ENCODE results near the gene SMYD3. TPM values are rescaled to one million over a fixed set of nuclear protein-coding genes. Genes with fewer than 3 reads are reported as not detected.

The SMYD3 gene
- total RNA-seq, 1 donor from 2014 or later, result 35.4 TPM

- H3K27ac Mint-ChIP-seq (ENCODE audit: unreplicated experiment), result no peak overlapping the region
Observed at GRCh38 chr1:246000638-246001015, 506.5 kb downstream of the SMYD3 start.

GRCh38 chr1:245999697-246000637 is 507.1 kb downstream of the SMYD3 start:
- Mint-ChIP-seq H3K4me1 (ENCODE audit: unreplicated experiment) (peaks cover 9% of the 10 kb centered on the region), H3K36me3 (ENCODE audit: low read depth, unreplicated experiment) (no peaks in the 10 kb centered on the region), H3K4me3 (ENCODE audit: unreplicated experiment) (no peak overlapping the region), H3K27ac (ENCODE audit: unreplicated experiment) (no peak overlapping the region), H3K27me3 (ENCODE audit: unreplicated experiment) (peaks cover 5% of the 10 kb centered on the region), H3K9me3 (ENCODE audit: unreplicated experiment) (no peaks in the 10 kb centered on the region)
- TF ChIP-seq CTCF (IDR thresholded peaks at IDR 0.05; ENCODE audit: unreplicated experiment), result no peak
- no peak for DNase-seq (ENCODE audit: low spot score)

More at GRCh38 chr1:246000638-246001015, 506.5 kb downstream of the SMYD3 start:
- no peak overlapping the region for H3K4me3 Mint-ChIP-seq (ENCODE audit: unreplicated experiment)
- peaks cover 5% of the 10 kb centered on the region for H3K27me3 Mint-ChIP-seq (ENCODE audit: unreplicated experiment)
- H3K36me3 Mint-ChIP-seq (ENCODE audit: low read depth, unreplicated experiment), result no peaks in the 10 kb centered on the region
- peaks cover 9% of the 10 kb centered on the region for H3K4me1 Mint-ChIP-seq (ENCODE audit: unreplicated experiment)
- no peak for TF ChIP-seq CTCF (IDR thresholded peaks at IDR 0.05; ENCODE audit: unreplicated experiment)
- H3K9me3 Mint-ChIP-seq (ENCODE audit: unreplicated experiment), result no peaks in the 10 kb centered on the region
- no peak for DNase-seq (ENCODE audit: low spot score)

GRCh38 chr1:245997471-245998258 is 509.4 kb downstream of the SMYD3 start:
- no peaks in the 10 kb centered on the region for H3K36me3 Mint-ChIP-seq (ENCODE audit: low read depth, unreplicated experiment)
- peaks cover 5% of the 10 kb centered on the region for H3K27me3 Mint-ChIP-seq (ENCODE audit: unreplicated experiment)
- no peak overlapping the region for H3K27ac Mint-ChIP-seq (ENCODE audit: unreplicated experiment)
- H3K9me3 Mint-ChIP-seq (ENCODE audit: unreplicated experiment), result no peaks in the 10 kb centered on the region
- H3K4me3 Mint-ChIP-seq (ENCODE audit: unreplicated experiment), result no peak overlapping the region
- peaks cover 9% of the 10 kb centered on the region for H3K4me1 Mint-ChIP-seq (ENCODE audit: unreplicated experiment)
- no peak for TF ChIP-seq CTCF (IDR thresholded peaks at IDR 0.05; ENCODE audit: unreplicated experiment)
- no peak for DNase-seq (ENCODE audit: low spot score)

GRCh38 chr1:245996811-245997210 is 510.3 kb downstream of the SMYD3 start:
- Mint-ChIP-seq H3K4me1 (ENCODE audit: unreplicated experiment) (peaks cover 9% of the 10 kb centered on the region), H3K27me3 (ENCODE audit: unreplicated experiment) (peaks cover 5% of the 10 kb centered on the region), H3K27ac (ENCODE audit: unreplicated experiment) (no peak overlapping the region)

More at GRCh38 chr1:245996811-245997210, 510.3 kb downstream of the SMYD3 start:
- Mint-ChIP-seq H3K9me3 (ENCODE audit: unreplicated experiment) (no peaks in the 10 kb centered on the region), H3K36me3 (ENCODE audit: low read depth, unreplicated experiment) (no peaks in the 10 kb centered on the region), H3K4me3 (ENCODE audit: unreplicated experiment) (no peak overlapping the region)
- TF ChIP-seq CTCF (IDR thresholded peaks at IDR 0.05; ENCODE audit: unreplicated experiment), result no peak
- DNase-seq (ENCODE audit: low spot score), result no peak

Data from endothelial cell (in vitro differentiated cells).